Mesothelial cell of epicardium (in vitro differentiated cells): ENCODE results near the gene ADARB2. TPM values are rescaled to one million over a fixed set of nuclear protein-coding genes. Genes with fewer than 3 reads are reported as not detected.
"Not testable (repeated sequence)": the region's sequence is repeated elsewhere in the genome, so short reads cannot be mapped to it uniquely, and the experiment has no call there.

Experiments used
- DNase-seq, 2 experiments: peaks; one replicate each; pipeline ENCODE4 v3.0.0; 2021; ENCODE audit warnings: low spot score in 2 of 2; ENCODE audit not compliant: unreplicated experiment in 2 of 2
- H3K27ac Mint-ChIP-seq: 2 replicates; pipeline ENCODE4 v1.8.0; 2021; ENCODE audit warnings: mixed read lengths
- H3K27me3 Mint-ChIP-seq: 2 replicates; pipeline ENCODE4 v1.8.0; 2021; ENCODE audit warnings: low read depth, mixed read lengths
- H3K36me3 Mint-ChIP-seq: 2 replicates; pipeline ENCODE4 v1.8.0; 2021; ENCODE audit warnings: mixed read lengths
- H3K4me1 Mint-ChIP-seq: 2 replicates; pipeline ENCODE4 v1.8.0; 2021; ENCODE audit warnings: mixed read lengths
- H3K4me3 Mint-ChIP-seq: 2 replicates; pipeline ENCODE4 v1.8.0; 2021; ENCODE audit warnings: mild to moderate bottlenecking, moderate library complexity, mixed read lengths
- H3K9me3 Mint-ChIP-seq: 2 replicates; pipeline ENCODE4 v1.8.0; 2021; ENCODE audit warnings: mixed read lengths
- CTCF ChIP-seq: fragments of 200-600 bp; sonication (generic); IDR thresholded peaks from one replicate; pipeline ENCODE4 v1.5.0; 2021; ENCODE audit warnings: antibody characterized with exemption; ENCODE audit not compliant: unreplicated experiment
- total RNA-seq: library from RNA; stranded (reverse); gene quantifications from 3 replicates; pipeline ENCODE4 v1.2.1, GENCODE V29; 2021

ADARB2 gene
- total RNA-seq, 1 donor from 2014 or later: 0.38 TPM

GRCh38 chr10:1538531-1539061 is 198.7 kb downstream of the ADARB2 start:
- Mint-ChIP-seq H3K4me3 (no peak overlapping the region), H3K36me3 (no peaks in the 10 kb centered on the region), H3K27ac (no peak overlapping the region), H3K27me3 (peaks cover 12% of the 10 kb centered on the region), H3K9me3 (no peaks in the 10 kb centered on the region), H3K4me1 (no peaks in the 10 kb centered on the region)
- no peak for TF ChIP-seq CTCF
- DNase-seq: no peak

GRCh38 chr10:1538121-1538520 is 199.2 kb downstream of the ADARB2 start:
- H3K9me3 Mint-ChIP-seq: no peaks in the 10 kb centered on the region
- H3K27ac Mint-ChIP-seq: no peak overlapping the region
- H3K36me3 Mint-ChIP-seq: no peaks in the 10 kb centered on the region
- peaks cover 12% of the 10 kb centered on the region for H3K27me3 Mint-ChIP-seq
- no peak for TF ChIP-seq CTCF
- DNase-seq: no peak
- H3K4me1 Mint-ChIP-seq: no peaks in the 10 kb centered on the region
- no peak overlapping the region for H3K4me3 Mint-ChIP-seq

GRCh38 chr10:1537449-1537848 is 199.9 kb downstream of the ADARB2 start:
- not testable (repeated sequence) for H3K4me3 Mint-ChIP-seq, H3K4me1 Mint-ChIP-seq, H3K9me3 Mint-ChIP-seq, H3K36me3 Mint-ChIP-seq, H3K27ac Mint-ChIP-seq, DNase-seq
- H3K27me3 Mint-ChIP-seq: peaks cover 12% of the 10 kb centered on the region

GRCh38 chr10:1536341-1536740 is 201.0 kb downstream of the ADARB2 start:
- Mint-ChIP-seq H3K27ac (no peak overlapping the region), H3K27me3 (peaks cover 19% of the 10 kb centered on the region), H3K4me1 (no peaks in the 10 kb centered on the region), H3K4me3 (no peak overlapping the region), H3K9me3 (no peaks in the 10 kb centered on the region), H3K36me3 (no peaks in the 10 kb centered on the region)
- DNase-seq: no peak
- TF ChIP-seq CTCF: no peak

GRCh38 chr10:1535301-1535965 is 201.9 kb downstream of the ADARB2 start:
- TF ChIP-seq CTCF: no peak
- Mint-ChIP-seq H3K4me3 (no peak overlapping the region), H3K27me3 (peaks cover 23% of the 10 kb centered on the region), H3K27ac (no peak overlapping the region), H3K36me3 (no peaks in the 10 kb centered on the region), H3K4me1 (no peaks in the 10 kb centered on the region), H3K9me3 (no peaks in the 10 kb centered on the region)
- DNase-seq: no peak

GRCh38 chr10:1534820-1535219 is 202.5 kb downstream of the ADARB2 start:
- TF ChIP-seq CTCF: no peak
- Mint-ChIP-seq H3K4me3 (no peak overlapping the region), H3K36me3 (no peaks in the 10 kb centered on the region), H3K27me3 (peaks cover 29% of the 10 kb centered on the region), H3K4me1 (no peaks in the 10 kb centered on the region), H3K27ac (no peak overlapping the region), H3K9me3 (no peaks in the 10 kb centered on the region)
- DNase-seq: no peak
